ENCODE results near the gene MLLT6. TPM values are rescaled to one million over a fixed set of nuclear protein-coding genes. Genes with fewer than 3 reads are reported as not detected.
"Not testable (repeated sequence)": the region's sequence is repeated elsewhere in the genome, so short reads cannot be mapped to it uniquely, and the experiment has no call there.

Gene MLLT6
- total RNA-seq, 1 experiment from 2014 or later: 127 TPM

DNA sequence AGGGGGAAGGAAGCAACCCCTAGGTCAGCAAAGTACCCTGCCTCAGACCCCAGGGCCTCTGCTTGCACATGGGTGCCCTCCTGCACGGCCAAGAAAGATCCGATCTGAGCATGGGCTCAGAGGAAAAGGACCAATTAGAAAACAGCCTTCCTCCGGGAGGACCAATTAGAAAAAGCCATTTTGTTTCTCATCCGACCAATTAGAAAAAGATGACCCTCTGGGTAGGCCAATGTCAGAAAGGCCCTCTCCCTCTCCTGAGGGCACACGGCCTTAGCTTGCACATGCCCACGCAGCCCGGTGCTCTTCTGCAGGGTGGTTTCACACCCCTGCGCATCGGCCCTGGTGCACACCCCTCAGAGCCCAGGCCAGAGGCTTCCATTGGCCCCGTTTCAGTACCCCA is 20.0 kb downstream of the MLLT6 start:
- Histone ChIP-seq H3K9me2 (ENCODE audit: insufficient read depth) (no peaks in the 10 kb centered on the region), H4K20me1 (ENCODE audit: insufficient read depth) (no peaks in the 10 kb centered on the region; the same call in 1 of the 2 replicates), H3K4me3 (no peak overlapping the region), H3K27me3 (ENCODE audit: insufficient read depth, low read depth) (no peaks in the 10 kb centered on the region), H2AFZ (no peak overlapping the region), H3K79me2 (ENCODE audit: low read depth) (no peaks in the 10 kb centered on the region), H3K27ac (no peak overlapping the region), H3K4me2 (no peak overlapping the region), H3K9me3 (ENCODE audit: insufficient read depth, low read depth) (no peaks in the 10 kb centered on the region), H3F3A (ENCODE audit: insufficient read depth, low read depth) (peaks cover 37% of the 10 kb centered on the region; the same call in 1 of the 2 replicates), H3K36me3 (ENCODE audit: low read depth) (peaks cover 6% of the 10 kb centered on the region; the same call in 1 of the 2 replicates), H3K4me1 (replicated peaks; ENCODE audit: insufficient read depth) (no peaks in the 10 kb centered on the region)
- intact Hi-C loops (cut with micrococcal nuclease; ENCODE audit: unreplicated experiment): no loop called here
- no peak for DNase-seq
- POLR2A ChIA-PET (ENCODE audit: unreplicated experiment): no interaction called here
- no peak for TF ChIP-seq CTCF (conservative IDR thresholded peaks at IDR 0.05)
- no peak for TF ChIP-seq EZH2 (IDR thresholded peaks at IDR 0.05; ENCODE audit: low read depth)
- CTCF ChIA-PET: no interaction called here
- no TSS peak for BruUV-seq (replicated peaks)

DNA sequence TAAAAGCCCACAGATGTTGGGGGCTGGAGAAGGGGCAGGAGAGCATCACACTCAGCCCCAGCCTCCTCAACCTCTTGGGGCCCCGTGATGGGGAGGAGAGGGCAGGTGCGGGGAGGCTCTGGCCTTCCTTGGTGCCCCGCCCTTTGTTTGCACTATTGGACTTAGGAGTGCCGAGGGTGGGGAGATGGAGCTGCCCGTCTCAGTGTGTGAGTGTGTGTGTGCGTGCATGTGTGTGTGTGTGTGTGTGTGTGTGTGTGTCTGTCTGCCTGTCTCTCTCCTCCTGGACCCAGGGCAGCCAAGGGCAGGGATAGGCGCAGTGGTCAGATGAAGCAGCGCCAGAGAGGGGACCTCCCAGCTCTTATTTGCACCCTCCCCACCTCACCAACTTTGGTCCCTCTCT is 21.1 kb downstream of the MLLT6 start:
- H3K27ac ChIP-seq; H3K9me3 ChIP-seq (ENCODE audit: insufficient read depth, low read depth); H3K4me2 ChIP-seq; POLR2A ChIA-PET (ENCODE audit: unreplicated experiment); DNase-seq; H3K36me3 ChIP-seq (ENCODE audit: low read depth); H4K20me1 ChIP-seq (ENCODE audit: insufficient read depth); H3K9me2 ChIP-seq (ENCODE audit: insufficient read depth); BruUV-seq (replicated peaks); H3K4me3 ChIP-seq; H3K27me3 ChIP-seq (ENCODE audit: insufficient read depth, low read depth); intact Hi-C loops (cut with micrococcal nuclease; ENCODE audit: unreplicated experiment); H3K79me2 ChIP-seq (ENCODE audit: low read depth); CTCF ChIA-PET; H3K4me1 ChIP-seq (replicated peaks; ENCODE audit: insufficient read depth); H2AFZ ChIP-seq: not testable (repeated sequence)
- H3F3A ChIP-seq (ENCODE audit: insufficient read depth, low read depth): peaks cover 35% of the 10 kb centered on the region; the same call in 1 of the 2 replicates

DNA sequence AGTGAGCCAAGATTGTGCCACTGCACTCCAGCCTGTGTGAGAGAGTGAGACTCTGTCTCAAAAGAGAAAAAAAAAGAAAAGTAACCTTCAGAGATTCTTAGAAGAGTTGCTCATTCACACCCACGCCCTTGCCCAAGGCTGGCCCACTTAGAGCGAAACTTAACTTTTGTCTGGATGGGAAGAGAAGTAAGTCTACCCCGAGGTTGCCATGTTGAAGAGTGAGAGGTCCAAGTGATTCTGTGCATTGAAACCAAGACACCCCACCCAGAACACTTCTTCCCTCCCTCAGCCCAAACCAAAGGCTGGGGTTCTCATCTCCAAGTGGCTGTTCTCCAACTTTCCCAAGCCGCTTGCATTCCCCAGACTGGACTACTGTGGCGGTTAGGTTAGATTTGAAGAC is 22.7 kb downstream of the MLLT6 start:
- ChIA-PET POLR2A (ENCODE audit: unreplicated experiment) (interaction anchor here (0.8 kb wide), 1 partner anchor 146 kb away, joined by 10 read pairs; no protein-coding TSS in a partner anchor), CTCF (no interaction called here)
- no peak for DNase-seq
- Histone ChIP-seq H3K27ac (no peak overlapping the region), H3K9me2 (ENCODE audit: insufficient read depth) (no peaks in the 10 kb centered on the region), H3K4me3 (no peak overlapping the region), H3K4me2 (no peak overlapping the region), H3K9me3 (ENCODE audit: insufficient read depth, low read depth) (no peaks in the 10 kb centered on the region), H2AFZ (no peak overlapping the region), H3K79me2 (ENCODE audit: low read depth) (peaks cover 21% of the 10 kb centered on the region), H3F3A (ENCODE audit: insufficient read depth, low read depth) (peaks cover 34% of the 10 kb centered on the region; the same call in 1 of the 2 replicates), H4K20me1 (ENCODE audit: insufficient read depth) (peaks cover 14% of the 10 kb centered on the region; the same call in 1 of the 2 replicates), H3K36me3 (ENCODE audit: low read depth) (0 out of 2 replicates have a peak, but pooled peaks cover 6% of the 10 kb centered on the region), H3K27me3 (ENCODE audit: insufficient read depth, low read depth) (no peaks in the 10 kb centered on the region), H3K4me1 (replicated peaks; ENCODE audit: insufficient read depth) (peaks cover 11% of the 10 kb centered on the region)
- no TSS peak for BruUV-seq (replicated peaks)
- TF ChIP-seq EZH2 (IDR thresholded peaks at IDR 0.05; ENCODE audit: low read depth): no peak
- TF ChIP-seq CTCF (conservative IDR thresholded peaks at IDR 0.05): no peak
- intact Hi-C loops (cut with micrococcal nuclease; ENCODE audit: unreplicated experiment): no loop called here

DNA sequence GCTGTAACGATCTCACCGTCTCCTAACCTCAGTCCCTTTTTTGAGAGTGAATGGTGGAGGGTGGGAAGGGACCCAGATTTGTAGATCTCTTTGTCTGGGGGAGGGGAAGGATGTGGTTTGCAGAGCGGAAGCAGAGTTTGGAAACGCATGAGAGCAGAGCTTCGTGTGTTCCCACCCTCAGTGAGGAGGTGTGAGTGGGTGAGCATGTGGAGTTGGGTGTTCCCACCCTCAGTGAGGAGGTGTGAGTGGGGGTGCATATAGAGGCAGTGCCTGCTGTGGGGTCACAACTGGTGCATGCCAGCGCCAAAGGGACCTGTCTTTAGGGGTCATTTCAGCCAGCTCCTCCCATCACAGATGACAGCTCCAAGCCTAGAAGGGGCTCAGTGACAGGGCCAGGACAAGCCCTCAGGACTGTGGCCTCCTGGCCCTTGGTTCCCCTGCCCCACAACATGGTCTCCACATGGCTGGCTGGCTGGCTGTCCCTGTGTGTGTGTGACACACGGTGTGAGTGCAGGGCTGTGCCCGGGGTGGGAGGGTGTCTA is 23.3 kb downstream of the MLLT6 start:
- H3K4me2 ChIP-seq: no peak overlapping the region
- peaks cover 21% of the 10 kb centered on the region for H3K79me2 ChIP-seq (ENCODE audit: low read depth)
- POLR2A ChIA-PET (ENCODE audit: unreplicated experiment): interaction anchor here (0.8 kb wide), 1 partner anchor 146 kb away, joined by 10 read pairs; no protein-coding TSS in a partner anchor
- peaks cover 33% of the 10 kb centered on the region; the same call in 1 of the 2 replicates for H3F3A ChIP-seq (ENCODE audit: insufficient read depth, low read depth)
- peaks cover 14% of the 10 kb centered on the region; the same call in 1 of the 2 replicates for H4K20me1 ChIP-seq (ENCODE audit: insufficient read depth)
- H3K9me2 ChIP-seq (ENCODE audit: insufficient read depth): no peaks in the 10 kb centered on the region
- no peak overlapping the region for H3K27ac ChIP-seq
- no peaks in the 10 kb centered on the region for H3K27me3 ChIP-seq (ENCODE audit: insufficient read depth, low read depth)
- no peak overlapping the region for H3K4me3 ChIP-seq
- CTCF ChIA-PET: no interaction called here
- H2AFZ ChIP-seq: no peak overlapping the region
- H3K36me3 ChIP-seq (ENCODE audit: low read depth): 0 out of 2 replicates have a peak, but pooled peaks cover 6% of the 10 kb centered on the region
- no TSS peak for BruUV-seq (replicated peaks)
- TF ChIP-seq CTCF (conservative IDR thresholded peaks at IDR 0.05) (no peak), EZH2 (IDR thresholded peaks at IDR 0.05; ENCODE audit: low read depth) (no peak)
- peaks cover 11% of the 10 kb centered on the region for H3K4me1 ChIP-seq (replicated peaks; ENCODE audit: insufficient read depth)
- H3K9me3 ChIP-seq (ENCODE audit: insufficient read depth, low read depth): no peaks in the 10 kb centered on the region
- intact Hi-C loops (cut with micrococcal nuclease; ENCODE audit: unreplicated experiment): no loop called here
- no peak for DNase-seq

Data from PC-9 (cell line).